ENCODE measurements around the gene MTHFS. TPM values are rescaled to one million over a fixed set of nuclear protein-coding genes. Genes with fewer than 3 reads are reported as not detected.
"Not testable (repeated sequence)": the region's sequence is repeated elsewhere in the genome, so short reads cannot be mapped to it uniquely, and the experiment has no call there.

Gene MTHFS
- total RNA-seq, result 18.7 TPM

- ATAC-seq, result peak; percentile 96
- intact Hi-C loops (cut with DNase I), result no loop called here
- DNase-seq (ENCODE audit: low spot score), result peak; percentile 83
Observed at GRCh38 chr15:79896634-79897379, at the start of gene MTHFS. TSS of gene MTHFS (minus strand) at chr15:79897014. CDS start at chr15:79896988, 26 bp downstream.

- DNase-seq (ENCODE audit: low spot score) (no peak), ATAC-seq (no peak)
- intact Hi-C loops (cut with DNase I), result no loop called here
Observed at GRCh38 chr15:79944622-79945021, 47.8 kb upstream of the MTHFS start.

DNA sequence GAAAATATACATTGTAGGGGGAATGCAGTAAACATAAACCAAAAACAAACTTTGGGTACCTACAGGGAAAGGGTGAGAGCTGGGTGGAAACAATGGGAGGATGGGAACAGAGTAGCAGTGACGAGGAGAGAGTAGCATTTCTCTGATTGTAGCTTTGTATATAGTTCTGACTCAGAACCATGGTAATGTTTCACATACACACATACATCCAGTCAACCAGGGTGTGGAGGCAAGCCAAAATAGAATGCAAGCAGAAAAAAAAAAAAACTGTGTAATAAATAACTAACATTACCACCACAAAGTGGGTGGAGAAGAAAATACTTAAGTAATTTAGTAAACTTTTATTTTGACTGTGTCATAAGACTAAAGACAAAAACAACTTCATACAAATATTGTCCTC is 47.0 kb upstream of the MTHFS start:
- ATAC-seq, result no peak
- DNase-seq (ENCODE audit: low spot score), result no peak
- intact Hi-C loops (cut with DNase I), result no loop called here

- ATAC-seq (no peak), DNase-seq (ENCODE audit: low spot score) (no peak)
- intact Hi-C loops (cut with DNase I), result no loop called here
Observed at GRCh38 chr15:79942741-79943481, 46.1 kb upstream of the MTHFS start.

DNA sequence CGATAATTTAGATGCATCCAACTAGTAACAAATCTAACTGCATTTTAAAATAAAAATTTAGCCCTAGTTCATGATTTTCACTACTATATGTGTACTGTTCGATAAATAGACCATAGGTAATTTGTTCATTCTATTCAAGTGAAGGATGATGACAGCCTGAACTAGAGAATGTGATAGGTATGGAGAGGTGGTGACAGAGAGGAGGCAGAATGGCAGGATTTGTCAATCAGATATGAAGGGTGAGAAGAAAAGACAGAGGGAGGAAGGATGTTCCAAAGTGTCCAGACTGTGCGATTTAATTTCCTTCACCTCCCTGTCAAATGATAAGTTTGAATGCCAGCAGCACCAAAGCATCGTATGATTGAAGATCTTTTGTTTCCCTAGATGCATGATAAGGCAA is 42.6 kb upstream of the MTHFS start:
- intact Hi-C loops (cut with DNase I), result no loop called here
- no peak for DNase-seq (ENCODE audit: low spot score)
- no peak for ATAC-seq

GRCh38 chr15:79938143-79938542 is 41.3 kb upstream of the MTHFS start:
- no peak for DNase-seq (ENCODE audit: low spot score)
- intact Hi-C loops (cut with DNase I), result no loop called here
- no peak for ATAC-seq

- intact Hi-C loops (cut with DNase I); ATAC-seq; DNase-seq (ENCODE audit: low spot score): not testable (repeated sequence)
Observed at GRCh38 chr15:79935556-79936201, 38.9 kb upstream of the MTHFS start.

- no peak for ATAC-seq
- intact Hi-C loops (cut with DNase I), result no loop called here
- DNase-seq (ENCODE audit: low spot score), result no peak
Observed at GRCh38 chr15:79933231-79933630, 36.4 kb upstream of the MTHFS start.

GRCh38 chr15:79932447-79932846 is 35.6 kb upstream of the MTHFS start:
- intact Hi-C loops (cut with DNase I), result no loop called here
- DNase-seq (ENCODE audit: low spot score), result no peak
- no peak for ATAC-seq

DNA sequence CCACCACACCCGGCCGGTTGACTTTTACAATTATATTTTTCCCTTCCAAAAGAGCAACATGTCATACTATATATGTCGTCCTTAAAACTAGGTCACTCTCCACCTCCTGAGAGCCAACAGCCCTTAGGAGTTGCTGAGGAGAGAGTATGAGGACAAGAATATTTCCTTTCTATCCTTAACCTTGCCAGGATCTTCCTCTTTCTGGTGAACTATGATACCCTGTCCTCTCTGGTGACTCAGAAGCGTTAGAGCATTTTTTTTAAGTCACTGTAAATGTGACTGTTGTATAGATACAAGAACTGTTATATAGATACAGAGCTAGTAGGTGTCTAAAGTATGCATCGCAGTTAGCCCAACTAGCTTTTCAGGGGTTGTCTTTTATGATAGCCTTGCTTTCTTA is 33.7 kb upstream of the MTHFS start:
- intact Hi-C loops (cut with DNase I), result no loop called here
- no peak for ATAC-seq
- DNase-seq (ENCODE audit: low spot score), result no peak

- intact Hi-C loops (cut with DNase I), result no loop called here
- ATAC-seq (no peak), DNase-seq (ENCODE audit: low spot score) (no peak)
Observed at GRCh38 chr15:79929412-79929811, 32.6 kb upstream of the MTHFS start.

DNA sequence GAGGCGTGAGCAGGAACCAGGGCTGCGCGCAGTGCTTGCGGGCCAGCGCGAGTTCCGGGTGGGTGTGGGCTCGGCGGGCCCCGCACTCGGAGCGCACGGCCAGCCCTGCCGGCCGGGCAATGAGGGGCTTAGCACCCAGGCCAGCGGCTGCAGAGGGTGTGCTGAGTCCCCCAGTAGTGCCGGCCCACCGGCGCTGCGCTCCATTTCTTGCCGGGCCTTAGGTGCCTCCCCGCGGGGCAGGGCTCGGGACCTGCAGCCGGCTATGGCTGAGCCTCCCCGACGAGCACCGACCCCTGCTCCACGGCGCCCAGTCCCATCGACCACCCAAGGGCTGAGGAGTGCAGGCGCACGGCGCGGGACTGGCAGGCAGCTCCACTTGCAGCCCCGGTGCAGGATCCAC is 29.3 kb upstream of the MTHFS start:
- ATAC-seq; DNase-seq (ENCODE audit: low spot score); intact Hi-C loops (cut with DNase I): not testable (repeated sequence)

DNA sequence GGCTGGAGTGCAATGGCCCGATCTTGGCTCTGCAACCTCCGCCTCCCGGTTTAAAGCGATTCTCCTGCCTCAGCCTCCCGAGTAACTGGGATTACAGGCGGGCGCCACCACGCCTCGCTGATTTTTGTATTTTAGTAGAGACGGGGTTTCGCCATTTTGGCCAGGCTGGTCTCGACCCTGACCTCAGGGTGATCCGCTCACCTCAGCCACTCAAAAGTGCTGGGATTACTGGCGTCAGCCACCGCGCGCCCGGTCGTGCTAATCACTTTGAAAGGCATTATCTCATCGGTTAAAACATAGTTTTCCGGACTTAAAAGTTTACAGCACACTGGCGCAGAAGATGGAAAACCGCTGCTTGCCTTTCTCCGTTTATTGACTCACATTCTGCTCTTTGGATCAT is 27.6 kb upstream of the MTHFS start:
- no peak for ATAC-seq
- no peak for DNase-seq (ENCODE audit: low spot score)
- intact Hi-C loops (cut with DNase I), result no loop called here

DNA sequence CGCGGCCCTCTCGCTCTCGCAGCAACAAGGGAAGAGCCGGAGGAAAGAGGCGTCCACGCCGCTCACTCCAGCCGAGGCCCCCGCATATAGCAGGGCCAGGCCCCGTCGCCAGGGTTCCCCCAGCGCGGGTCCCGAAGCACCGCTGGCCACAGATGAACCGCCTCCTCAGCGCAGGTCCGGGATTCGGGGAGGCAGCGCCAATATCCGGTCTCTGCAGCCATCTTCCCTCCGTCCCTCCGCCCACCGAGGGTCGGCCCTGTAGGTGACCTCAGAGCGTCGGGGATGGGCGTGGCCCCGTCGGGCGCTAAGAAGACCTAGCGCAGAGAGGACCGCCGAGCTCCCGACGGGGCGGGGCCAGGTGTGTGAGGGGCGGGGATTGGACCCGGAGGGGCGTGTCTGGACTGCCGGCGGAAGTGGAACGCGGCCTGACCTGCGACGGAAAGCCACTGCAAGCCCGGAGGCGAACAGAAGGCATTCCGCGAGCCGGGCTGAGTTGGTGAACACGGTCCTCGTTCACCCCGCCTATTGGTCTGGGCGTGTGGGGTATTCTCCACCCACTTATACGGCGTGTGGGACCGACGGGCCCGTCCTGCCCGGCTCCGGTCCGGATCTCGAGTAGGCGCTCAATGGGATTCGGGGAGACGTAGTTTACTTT is 26.8 kb upstream of the MTHFS start:
- intact Hi-C loops (cut with DNase I), result no loop called here
- peak; percentile 99 for ATAC-seq
- peak; percentile 93 for DNase-seq (ENCODE audit: low spot score)

GRCh38 chr15:79923079-79923514 is 26.3 kb upstream of the MTHFS start:
- intact Hi-C loops (cut with DNase I), result no loop called here
- DNase-seq (ENCODE audit: low spot score), result peak; percentile 74

DNA sequence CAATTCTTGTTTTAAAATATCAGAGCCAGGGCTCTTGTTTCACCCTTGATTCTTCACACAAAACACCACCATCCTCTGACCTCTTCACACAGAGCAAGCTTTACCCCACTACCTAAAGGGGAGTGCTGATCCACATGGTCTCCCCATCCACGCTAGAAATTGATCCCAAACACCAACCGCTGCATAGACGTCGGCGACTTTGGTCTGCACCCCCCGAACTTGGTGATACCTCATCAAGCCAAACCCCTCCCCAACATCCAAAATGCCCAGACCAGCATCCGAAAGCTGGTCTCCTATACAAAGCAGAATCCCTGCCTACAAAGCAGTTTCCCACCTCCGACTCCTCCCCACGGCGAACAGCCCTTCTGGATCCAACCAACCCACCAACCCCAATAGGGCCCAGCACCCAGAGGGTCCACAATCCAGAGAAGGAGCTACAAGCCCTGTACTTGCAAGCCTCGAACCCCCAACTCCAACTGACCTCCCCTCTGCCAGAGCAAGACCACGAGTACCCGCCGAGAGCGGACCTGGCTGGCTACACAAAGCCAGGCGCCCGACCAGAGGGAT is 25.8 kb upstream of the MTHFS start:
- no peak for ATAC-seq
- DNase-seq (ENCODE audit: low spot score), result no peak
- intact Hi-C loops (cut with DNase I), result no loop called here

More at GRCh38 chr15:79923079-79923514, 26.3 kb upstream of the MTHFS start:
- peak; percentile 81 for ATAC-seq

GRCh38 chr15:79919749-79920511 is 23.1 kb upstream of the MTHFS start:
- intact Hi-C loops (cut with DNase I), result no loop called here

GRCh38 chr15:79919090-79919748 is 22.4 kb upstream of the MTHFS start:
- no peak for ATAC-seq
- intact Hi-C loops (cut with DNase I), result no loop called here

More at GRCh38 chr15:79919749-79920511, 23.1 kb upstream of the MTHFS start:
- ATAC-seq (no peak), DNase-seq (ENCODE audit: low spot score) (no peak)

More at GRCh38 chr15:79919090-79919748, 22.4 kb upstream of the MTHFS start:
- no peak for DNase-seq (ENCODE audit: low spot score)

Data from sciatic nerve (tissue), 2 donors.